Chondrocyte (in vitro differentiated cells): ENCODE results near the gene ARHGAP26. TPM values are rescaled to one million over a fixed set of nuclear protein-coding genes. Genes with fewer than 3 reads are reported as not detected.
"Not testable (repeated sequence)": the region's sequence is repeated elsewhere in the genome, so short reads cannot be mapped to it uniquely, and the experiment has no call there.

Source experiments
- DNase-seq: peaks from one replicate; pipeline ENCODE4 v3.0.0; 2021; ENCODE audit warnings: mixed read lengths, low spot score
- H3K27ac Mint-ChIP-seq: one replicate; pipeline ENCODE4 v1.8.0; 2021; ENCODE audit warnings: mild to moderate bottlenecking, moderate library complexity, mixed read lengths; ENCODE audit not compliant: unreplicated experiment
- H3K27me3 Mint-ChIP-seq: 2 replicates; pipeline ENCODE4 v1.8.0; 2021; ENCODE audit warnings: low read depth, mixed read lengths
- H3K36me3 Mint-ChIP-seq: 2 replicates; pipeline ENCODE4 v1.8.0; 2021; ENCODE audit warnings: low read depth, mixed read lengths
- H3K4me1 Mint-ChIP-seq: 2 replicates; pipeline ENCODE4 v1.8.0; 2021; ENCODE audit warnings: low read depth, mild to moderate bottlenecking, mixed read lengths
- H3K4me3 Mint-ChIP-seq: one replicate; pipeline ENCODE4 v1.8.0; 2021; ENCODE audit warnings: mild to moderate bottlenecking, moderate library complexity, mixed read lengths; ENCODE audit not compliant: unreplicated experiment
- H3K9me3 Mint-ChIP-seq: 2 replicates; pipeline ENCODE4 v1.8.0; 2021; ENCODE audit warnings: low read depth, mixed read lengths
- CTCF ChIP-seq: fragments of 200-600 bp; sonication (generic); IDR thresholded peaks from 2 replicates; pipeline ENCODE4 v1.5.0; 2021; ENCODE audit warnings: antibody characterized with exemption, mild to moderate bottlenecking, moderate library complexity
- total RNA-seq: library from RNA; stranded (reverse); gene quantifications from 3 replicates; pipeline ENCODE4 v1.2.1, GENCODE V29; 2021

ARHGAP26 gene
- total RNA-seq, 1 donor from 2014 or later: 16.4 TPM

GRCh38 chr5:143199161-143199560 is 429.0 kb downstream of the ARHGAP26 start:
- Mint-ChIP-seq H3K36me3 (peaks cover 5% of the 10 kb centered on the region), H3K27ac (no peak overlapping the region), H3K4me3 (no peak overlapping the region), H3K9me3 (peaks cover 18% of the 10 kb centered on the region), H3K4me1 (peaks cover 8% of the 10 kb centered on the region), H3K27me3 (no peaks in the 10 kb centered on the region)
- no peak for DNase-seq
- TF ChIP-seq CTCF: no peak

GRCh38 chr5:143199843-143200242 is 429.7 kb downstream of the ARHGAP26 start:
- Mint-ChIP-seq H3K4me1 (peaks cover 10% of the 10 kb centered on the region), H3K9me3 (peaks cover 18% of the 10 kb centered on the region), H3K4me3 (no peak overlapping the region), H3K27me3 (no peaks in the 10 kb centered on the region), H3K27ac (no peak overlapping the region), H3K36me3 (peaks cover 5% of the 10 kb centered on the region)
- no peak for TF ChIP-seq CTCF
- DNase-seq: no peak

- no peak for TF ChIP-seq CTCF
- Mint-ChIP-seq H3K27ac (no peak overlapping the region), H3K4me1 (peaks cover 16% of the 10 kb centered on the region), H3K36me3 (peaks cover 5% of the 10 kb centered on the region), H3K4me3 (no peak overlapping the region), H3K27me3 (no peaks in the 10 kb centered on the region), H3K9me3 (peaks cover 18% of the 10 kb centered on the region)
- DNase-seq: no peak
These were observed 430.7 kb downstream of the ARHGAP26 start for GRCh38 chr5:143200781-143201398.

GRCh38 chr5:143201589-143201988 is 431.4 kb downstream of the ARHGAP26 start:
- no peak overlapping the region for H3K27ac Mint-ChIP-seq
- H3K4me1 Mint-ChIP-seq: peaks cover 23% of the 10 kb centered on the region
- no peak overlapping the region for H3K4me3 Mint-ChIP-seq
- DNase-seq: no peak
- peaks cover 5% of the 10 kb centered on the region for H3K36me3 Mint-ChIP-seq
- no peaks in the 10 kb centered on the region for H3K27me3 Mint-ChIP-seq
- no peak for TF ChIP-seq CTCF
- H3K9me3 Mint-ChIP-seq: peaks cover 18% of the 10 kb centered on the region

GRCh38 chr5:143203301-143203956 is 433.3 kb downstream of the ARHGAP26 start:
- not testable (repeated sequence) for H3K9me3 Mint-ChIP-seq, H3K27me3 Mint-ChIP-seq, DNase-seq, H3K4me3 Mint-ChIP-seq, H3K36me3 Mint-ChIP-seq, H3K27ac Mint-ChIP-seq
- H3K4me1 Mint-ChIP-seq: peaks cover 33% of the 10 kb centered on the region
